COLO829 (cell line): Measurements from ENCODE around the gene PSG1.
A peak's percentile ranks its signal among the peaks of the same experiment; 100 is the strongest.
"Not testable (repeated sequence)": the region's sequence is repeated elsewhere in the genome, so short reads cannot be mapped to it uniquely, and the experiment has no call there.

Source experiments
- DNase-seq: peaks from one replicate; pipeline ENCODE4 v3.0.0; 2012; ENCODE audit warnings: low spot score

The PSG1 gene

DNA sequence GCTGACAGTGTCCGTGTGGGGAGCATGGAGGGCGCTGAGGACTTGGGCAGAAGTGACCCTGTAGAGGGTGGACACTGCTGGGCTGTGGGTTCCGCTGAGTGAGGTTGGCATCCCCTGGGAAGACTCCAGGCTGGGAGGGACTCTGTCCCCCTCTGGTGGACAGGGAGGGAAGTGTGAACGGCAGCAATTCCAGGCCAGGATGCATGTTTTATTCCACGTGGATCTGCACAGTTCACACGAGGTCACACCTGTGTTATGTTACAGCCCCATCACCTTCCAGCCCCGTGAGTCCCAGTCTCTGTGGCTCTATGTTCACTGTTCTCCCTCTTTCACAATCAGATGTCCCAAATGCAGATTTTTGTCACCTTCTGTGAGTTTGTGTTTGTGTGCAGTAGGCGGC lies 1.8 kb upstream of the PSG1 start:
- DNase-seq, result not testable (repeated sequence)

GRCh38 chr19:42880621-42881020 lies 1.1 kb upstream of the PSG1 start:
- not testable (repeated sequence) for DNase-seq

DNA sequence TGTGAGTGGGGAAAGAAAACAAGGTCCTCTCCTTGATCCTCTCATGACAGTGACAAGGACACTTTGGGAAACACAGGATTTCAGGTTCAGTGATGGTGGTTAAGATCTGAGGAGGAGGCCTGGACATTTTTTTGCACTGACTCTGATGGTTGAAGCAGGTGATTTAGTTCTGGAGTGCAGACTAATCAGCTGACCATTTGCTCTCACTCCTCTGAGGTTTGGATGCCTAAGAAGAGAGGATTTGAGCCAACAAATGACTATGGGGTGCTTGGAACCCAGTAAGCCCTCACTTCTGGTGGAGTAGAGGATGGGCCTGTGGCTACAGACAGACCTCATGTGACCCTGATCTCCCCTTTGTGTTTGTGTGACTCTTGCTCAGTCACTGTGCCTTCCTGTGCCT lies 2.9 kb downstream of the PSG1 start:
- not testable (repeated sequence) for DNase-seq

DNA sequence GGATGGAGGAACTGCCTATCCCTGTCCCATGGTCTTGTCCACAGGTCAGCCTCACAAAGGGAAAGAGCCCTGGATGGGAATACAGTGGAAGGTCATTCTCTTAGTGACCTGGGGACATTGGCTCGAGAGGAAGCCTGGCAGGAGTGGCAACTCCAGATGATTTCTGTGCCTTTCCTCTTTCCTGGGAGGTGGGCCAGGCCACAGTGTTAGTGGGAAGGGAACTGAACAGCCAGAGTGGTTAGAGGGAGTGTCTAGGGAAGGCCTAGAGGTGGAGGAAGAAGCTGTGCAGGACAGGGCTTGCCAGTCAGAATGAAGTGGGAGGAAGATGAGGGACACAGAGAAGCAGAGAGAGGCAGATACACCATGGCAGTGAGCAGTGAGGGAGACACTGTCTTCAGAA lies 3.6 kb downstream of the PSG1 start:
- not testable (repeated sequence) for DNase-seq

DNA sequence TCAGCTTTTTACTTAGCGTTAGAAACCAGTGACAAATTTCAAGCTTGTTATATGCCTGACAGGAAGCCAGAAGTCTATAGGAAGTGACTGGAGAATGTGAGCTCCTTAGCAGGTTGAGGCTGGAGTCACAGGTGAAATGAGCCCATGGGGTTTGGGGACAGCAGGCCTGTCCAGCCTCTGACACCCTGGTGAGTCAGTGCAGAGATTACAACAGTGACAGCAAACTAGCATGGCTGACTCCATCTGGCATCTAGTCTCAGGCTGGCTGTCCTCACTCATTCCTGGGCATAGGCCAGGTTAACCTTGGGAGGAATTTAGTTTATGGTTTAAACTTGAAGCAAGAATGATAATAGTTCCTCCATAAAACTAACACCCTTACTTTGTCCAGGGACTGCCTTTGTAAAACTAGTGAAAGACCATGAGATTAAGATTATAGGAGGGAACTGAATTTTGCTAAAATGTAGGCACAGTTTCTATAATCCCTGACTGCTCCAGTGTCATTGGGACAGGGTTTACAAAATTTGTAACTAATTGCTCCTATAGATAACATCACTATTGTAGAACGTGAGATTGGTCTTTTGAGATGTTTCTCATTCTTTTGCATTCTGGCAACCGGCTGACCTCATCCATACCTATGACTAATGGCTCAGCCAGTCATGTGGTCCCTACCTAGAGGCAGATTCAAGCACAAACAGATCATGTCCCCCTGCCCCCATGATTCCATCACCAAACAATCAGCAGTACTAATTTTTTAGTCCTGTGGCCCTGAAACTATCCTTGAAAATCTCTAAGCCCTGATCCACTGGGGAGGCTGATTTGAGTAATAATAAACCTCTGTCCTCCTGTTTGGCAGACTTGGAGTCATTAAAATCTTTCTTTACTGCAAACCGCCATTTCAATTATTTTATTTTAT lies 4.4 kb downstream of the PSG1 start:
- not testable (repeated sequence) for DNase-seq

GRCh38 chr19:42874136-42874535 lies 5.4 kb downstream of the PSG1 start:
- DNase-seq, result not testable (repeated sequence)

GRCh38 chr19:42872608-42873007 lies 6.9 kb downstream of the PSG1 start:
- DNase-seq, result no peak

GRCh38 chr19:42857544-42857867 lies 22.0 kb downstream of the PSG1 start:
- DNase-seq, result no peak

- not testable (repeated sequence) for DNase-seq
Observed at GRCh38 chr19:42856866-42857543, 22.5 kb downstream of the PSG1 start.

DNA sequence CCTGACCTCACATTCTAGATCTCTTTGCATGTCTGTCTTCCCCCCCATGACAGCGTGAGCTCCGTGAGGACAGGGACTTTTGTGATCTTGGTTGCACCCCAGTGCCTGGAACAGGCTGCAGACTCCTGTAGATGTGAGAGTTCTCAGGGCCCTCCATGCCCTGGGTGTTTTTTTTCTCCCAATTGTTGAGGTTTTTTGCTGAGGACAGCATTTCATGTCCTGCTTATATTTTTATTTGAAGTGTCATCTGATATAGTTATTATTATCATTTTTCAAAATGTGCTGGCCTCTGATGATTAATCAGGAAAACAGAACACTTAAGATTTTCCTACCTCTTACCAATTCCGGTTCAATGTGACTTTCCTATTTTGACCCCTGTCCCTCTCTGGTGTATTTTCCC lies 24.8 kb downstream of the PSG1 start:
- not testable (repeated sequence) for DNase-seq

DNA sequence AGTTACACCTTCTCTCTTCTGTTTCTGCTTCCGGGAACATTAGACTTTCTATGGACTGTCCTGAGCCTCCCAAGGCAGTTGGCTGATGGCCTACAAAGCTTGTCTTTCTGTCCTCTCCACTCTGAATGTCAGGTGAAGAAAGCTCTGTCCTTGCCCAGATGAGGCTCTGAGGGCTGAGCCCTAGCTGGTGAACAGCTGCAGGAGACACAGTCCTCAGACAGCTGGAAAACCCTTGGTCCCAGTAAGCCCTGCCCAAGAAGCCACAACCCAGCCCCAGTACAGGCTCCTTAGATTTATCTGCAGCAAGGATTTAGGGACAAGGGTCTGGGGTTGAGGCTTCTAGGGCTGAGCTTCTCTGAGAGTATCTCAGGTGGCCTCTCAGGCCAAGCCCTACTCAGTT lies 26.3 kb downstream of the PSG1 start:
- not testable (repeated sequence) for DNase-seq

DNA sequence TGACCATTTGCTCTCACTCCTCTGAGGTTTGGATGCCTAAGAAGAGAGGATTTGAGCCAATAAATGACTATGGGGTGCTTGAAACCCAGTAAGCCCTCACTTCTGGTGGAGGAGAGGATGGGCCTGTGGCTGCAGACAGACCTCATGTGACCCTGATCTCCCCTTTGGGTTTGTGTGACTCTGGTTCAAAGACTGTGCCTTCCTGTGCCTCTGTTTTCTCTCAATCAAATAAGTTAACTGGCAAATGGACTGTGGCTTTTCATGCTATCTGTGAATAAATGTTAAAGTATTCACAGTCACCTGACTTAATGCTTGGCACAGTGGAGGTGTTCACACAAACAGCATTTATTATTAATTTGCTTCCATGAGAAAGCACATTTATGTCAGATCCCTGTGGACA lies 26.7 kb downstream of the PSG1 start:
- not testable (repeated sequence) for DNase-seq

DNA sequence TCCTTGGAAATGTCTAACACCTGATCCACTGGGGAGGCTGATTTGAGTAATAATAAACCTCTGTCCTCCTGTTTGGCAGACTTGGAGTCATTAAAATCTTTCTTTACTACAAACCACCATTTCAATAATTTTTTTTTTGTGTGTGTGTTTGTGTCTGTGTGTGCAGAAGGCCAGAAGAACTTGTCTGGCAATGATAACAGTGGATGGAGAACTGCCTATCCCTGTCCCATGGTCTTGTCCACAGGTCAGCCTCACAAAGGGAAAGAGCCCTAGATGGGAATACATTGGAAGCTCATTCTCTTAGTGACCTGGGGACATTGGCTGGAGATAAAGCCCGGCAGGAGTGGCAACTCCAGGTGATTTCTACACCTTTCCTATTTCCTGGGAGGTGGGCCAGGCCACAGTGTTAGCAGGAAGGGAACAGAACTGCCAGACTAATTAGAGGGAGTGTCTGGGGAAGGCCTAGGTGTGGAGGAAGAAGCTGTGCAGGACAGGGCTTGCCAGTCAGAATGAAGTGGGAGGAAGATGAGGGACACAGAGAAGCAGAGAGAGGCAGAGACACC lies 27.7 kb downstream of the PSG1 start:
- DNase-seq, result not testable (repeated sequence)

GRCh38 chr19:42850981-42851717 lies 28.4 kb downstream of the PSG1 start:
- DNase-seq, result peak; percentile 12

GRCh38 chr19:42846597-42846996 lies 32.9 kb downstream of the PSG1 start:
- no peak for DNase-seq

DNA sequence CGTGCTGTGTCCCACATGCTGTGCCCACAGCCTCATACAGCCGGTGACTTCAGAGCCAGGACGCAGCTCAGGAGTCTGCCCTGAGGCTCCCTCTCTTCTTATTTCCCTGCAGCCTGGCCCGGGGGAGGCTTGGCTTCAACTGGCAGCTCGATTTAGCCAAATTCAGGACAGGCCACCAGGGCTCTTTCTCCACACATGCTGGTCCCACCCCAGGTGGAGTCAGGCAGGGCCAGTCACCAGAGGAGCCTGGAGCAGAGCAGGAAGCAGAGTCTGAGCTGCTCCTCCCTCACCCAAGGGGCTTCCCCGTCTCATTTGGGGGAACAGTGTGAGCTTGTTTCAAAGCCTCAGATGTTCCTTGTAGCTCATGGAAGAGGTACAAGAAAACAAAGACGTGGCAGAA lies 35.9 kb downstream of the PSG1 start:
- DNase-seq, result not testable (repeated sequence)

DNA sequence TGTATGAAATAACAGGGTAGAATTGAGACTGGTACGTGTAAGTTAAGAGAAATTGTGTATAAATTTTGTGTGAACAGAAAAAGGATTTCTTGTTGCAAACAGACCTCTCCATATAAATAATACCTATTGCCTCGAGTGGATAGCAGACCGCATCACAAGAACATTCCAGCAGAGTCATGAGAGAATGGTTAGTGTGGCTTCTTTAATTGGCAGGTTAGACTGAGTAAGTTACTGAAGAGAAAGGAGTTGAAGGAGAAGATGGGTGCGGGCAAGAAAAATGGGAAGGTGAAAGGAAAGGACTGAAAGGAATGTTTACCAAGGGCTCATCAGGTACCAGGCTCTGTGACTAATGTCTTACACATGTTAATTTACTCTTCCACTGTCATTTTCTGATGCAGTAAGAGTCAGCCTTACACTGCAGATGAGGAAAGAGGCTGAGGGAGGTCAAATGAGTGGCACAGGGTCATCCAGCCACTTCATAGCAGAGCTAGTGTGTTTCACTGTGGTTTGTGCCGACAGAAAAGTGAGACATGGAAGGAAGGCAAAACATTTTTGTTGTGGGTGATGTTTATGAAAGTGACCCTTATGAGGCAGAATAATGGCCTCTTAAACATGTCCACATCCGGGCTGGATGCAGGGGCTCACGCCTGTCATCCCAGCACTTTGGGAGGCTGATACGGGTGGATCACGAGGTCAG lies 46.6 kb downstream of the PSG1 start:
- not testable (repeated sequence) for DNase-seq

DNA sequence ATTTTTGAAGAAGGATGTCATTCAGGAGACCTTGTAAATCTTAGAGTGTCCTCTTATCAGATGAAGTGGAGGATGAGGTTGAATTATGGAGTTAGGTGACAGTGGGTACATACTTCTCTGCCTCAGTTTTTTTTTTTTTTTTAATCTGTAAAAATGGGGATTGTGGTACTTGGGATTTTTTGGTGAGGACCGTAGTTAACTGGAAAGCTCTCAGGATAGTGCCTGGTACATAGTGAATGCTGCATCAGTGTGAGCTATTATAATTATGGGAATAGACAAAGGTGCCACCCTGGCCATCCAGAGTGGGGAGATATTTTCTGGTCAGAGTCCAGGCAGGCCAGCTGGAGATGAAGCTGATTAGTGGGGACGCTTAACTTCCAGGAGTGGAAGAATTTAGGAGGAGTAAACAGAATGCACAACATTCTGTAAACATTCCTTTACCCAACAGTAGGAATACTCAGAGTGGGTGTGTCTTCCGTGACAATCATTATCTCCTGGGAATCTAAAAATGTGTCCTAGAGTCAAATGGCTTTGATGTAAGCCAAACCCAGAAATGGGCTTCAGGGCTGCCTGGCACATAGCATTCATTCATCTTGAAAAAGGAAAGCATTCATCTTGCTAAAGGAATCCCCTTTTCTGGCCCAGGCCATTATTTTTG lies 47.4 kb downstream of the PSG1 start:
- DNase-seq, result not testable (repeated sequence)

DNA sequence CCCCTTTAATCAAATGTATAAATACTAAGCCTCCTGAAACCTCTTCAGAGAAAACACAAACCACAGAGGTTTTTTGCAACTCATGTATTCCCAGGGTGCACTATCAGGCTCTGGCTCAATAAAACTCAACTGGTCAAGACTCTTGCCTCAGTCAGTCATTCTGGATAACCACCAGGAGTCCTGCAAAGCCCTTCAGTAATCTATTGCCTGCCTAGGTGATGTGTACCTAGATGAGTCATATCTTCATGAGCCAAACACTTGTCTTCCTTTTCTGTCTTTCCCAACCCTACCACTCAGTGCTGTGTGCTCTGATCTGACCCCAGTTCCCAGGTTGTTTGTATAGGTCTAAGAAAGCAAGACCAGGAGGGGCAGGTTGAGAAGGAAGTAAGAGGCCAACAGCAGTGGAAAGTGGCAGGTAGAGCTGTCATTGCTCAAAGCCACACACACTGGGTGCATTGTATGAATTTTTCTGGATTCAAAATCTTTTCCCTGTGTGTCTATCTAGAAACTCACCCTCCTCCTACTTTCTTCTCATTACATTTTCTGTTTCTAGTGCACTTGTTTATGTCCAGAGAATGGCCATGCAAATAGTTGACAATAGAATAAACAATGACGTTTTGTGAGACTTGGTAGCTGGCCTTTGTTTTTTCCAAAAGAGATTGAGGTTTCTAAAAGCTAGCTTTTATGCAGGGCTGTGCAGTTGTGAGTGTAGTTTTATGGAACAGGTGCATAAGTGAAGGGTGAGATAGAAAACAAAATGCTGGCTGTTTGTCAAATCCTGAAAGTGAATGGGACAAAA lies 48.1 kb downstream of the PSG1 start:
- DNase-seq, result no peak

- DNase-seq, result not testable (repeated sequence)
Observed at GRCh38 chr19:42821306-42821977, 58.1 kb downstream of the PSG1 start.
